ENCODE measurements around the gene C4A.
"Not testable (repeated sequence)": the region's sequence is repeated elsewhere in the genome, so short reads cannot be mapped to it uniquely, and the experiment has no call there.

The C4A gene

GRCh38 chr6:32045811-32046449 is 64.1 kb downstream of the C4A start:
- no peak overlapping the region for H3K4me3 ChIP-seq (ENCODE audit: low read depth, low read length)
- DNase-seq (ENCODE audit: low read depth), result no peak

- no peak overlapping the region for H3K4me3 ChIP-seq (ENCODE audit: low read depth, low read length)
- no peak for DNase-seq (ENCODE audit: low read depth)
Measured at GRCh38 chr6:32046450-32047083, 64.7 kb downstream of the C4A start.

GRCh38 chr6:32047084-32047478 is 65.2 kb downstream of the C4A start:
- no peak for DNase-seq (ENCODE audit: low read depth)
- no peak overlapping the region for H3K4me3 ChIP-seq (ENCODE audit: low read depth, low read length)

GRCh38 chr6:32047539-32047854 is 65.6 kb downstream of the C4A start:
- no peak for DNase-seq (ENCODE audit: low read depth)
- no peak overlapping the region for H3K4me3 ChIP-seq (ENCODE audit: low read depth, low read length)

- no peak overlapping the region for H3K4me3 ChIP-seq (ENCODE audit: low read depth, low read length)
- DNase-seq (ENCODE audit: low read depth), result no peak
Measured at GRCh38 chr6:32047855-32048766, 66.3 kb downstream of the C4A start.

- H3K4me3 ChIP-seq (ENCODE audit: low read depth, low read length); DNase-seq (ENCODE audit: low read depth): not testable (repeated sequence)
Measured at GRCh38 chr6:32049149-32049548, 67.3 kb downstream of the C4A start.

- not testable (repeated sequence) for DNase-seq (ENCODE audit: low read depth); H3K4me3 ChIP-seq (ENCODE audit: low read depth, low read length)
Measured at GRCh38 chr6:32049736-32050135, 67.9 kb downstream of the C4A start.

GRCh38 chr6:32050562-32050961 is 68.7 kb downstream of the C4A start:
- H3K4me3 ChIP-seq (ENCODE audit: low read depth, low read length), result no peak overlapping the region
- DNase-seq (ENCODE audit: low read depth), result no peak
